ENCODE results near the gene HS2ST1.

- TF ChIP-seq FOXS1 (CRISPR knock-in tag; IDR thresholded peaks at IDR 0.05), result no peak
- TF ChIP-seq PHF8 (IDR thresholded peaks at IDR 0.05; ENCODE audit: borderline replicate concordance, low read depth), result no peak
- TF ChIP-seq, protein P1, sequence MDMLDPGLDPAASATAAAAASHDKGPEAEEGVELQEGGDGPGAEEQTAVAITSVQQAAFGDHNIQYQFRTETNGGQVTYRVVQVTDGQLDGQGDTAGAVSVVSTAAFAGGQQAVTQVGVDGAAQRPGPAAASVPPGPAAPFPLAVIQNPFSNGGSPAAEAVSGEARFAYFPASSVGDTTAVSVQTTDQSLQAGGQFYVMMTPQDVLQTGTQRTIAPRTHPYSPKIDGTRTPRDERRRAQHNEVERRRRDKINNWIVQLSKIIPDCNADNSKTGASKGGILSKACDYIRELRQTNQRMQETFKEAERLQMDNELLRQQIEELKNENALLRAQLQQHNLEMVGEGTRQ (IDR thresholded peaks at IDR 0.05), result no peak
- TF ChIP-seq CTCF (IDR thresholded peaks at IDR 0.05), result no peak
- TF ChIP-seq HMGXB4 (CRISPR knock-in tag; IDR thresholded peaks at IDR 0.05; ENCODE audit: borderline replicate concordance), result no peak
- TF ChIP-seq PBX3 (IDR thresholded peaks at IDR 0.05), result no peak
- TF ChIP-seq ESRRA (IDR thresholded peaks at IDR 0.05; ENCODE audit: borderline replicate concordance, low read length), result no peak
- TF ChIP-seq EHMT2 (IDR thresholded peaks at IDR 0.05; ENCODE audit: low read depth), result no peak
- no peak for TF ChIP-seq RCOR1 (IDR thresholded peaks at IDR 0.05; ENCODE audit: low read depth, low read length)
- TF ChIP-seq MAX (IDR thresholded peaks at IDR 0.05), result no peak
- no peak for TF ChIP-seq BCL3 (IDR thresholded peaks at IDR 0.05)
- TF ChIP-seq RFX5 (IDR thresholded peaks at IDR 0.05), result no peak
- TF ChIP-seq MAFK (IDR thresholded peaks at IDR 0.05; ENCODE audit: partially characterized antibody), result no peak
- no peak for TF ChIP-seq NFE2L2 (conservative IDR thresholded peaks at IDR 0.05; ENCODE audit: low read length)
Measured at GRCh38 chr1:87111659-87112371, 197.4 kb downstream of the HS2ST1 start.
